ENCODE results near the gene HMCES. TPM values are rescaled to one million over a fixed set of nuclear protein-coding genes. Genes with fewer than 3 reads are reported as not detected.

The HMCES gene
- total and polyA plus RNA-seq, 2 of the 13 experiments (the other 11 are each of a cell fraction or from before 2014, with no cell fraction given) = 16.1 to 37.5 TPM

DNA sequence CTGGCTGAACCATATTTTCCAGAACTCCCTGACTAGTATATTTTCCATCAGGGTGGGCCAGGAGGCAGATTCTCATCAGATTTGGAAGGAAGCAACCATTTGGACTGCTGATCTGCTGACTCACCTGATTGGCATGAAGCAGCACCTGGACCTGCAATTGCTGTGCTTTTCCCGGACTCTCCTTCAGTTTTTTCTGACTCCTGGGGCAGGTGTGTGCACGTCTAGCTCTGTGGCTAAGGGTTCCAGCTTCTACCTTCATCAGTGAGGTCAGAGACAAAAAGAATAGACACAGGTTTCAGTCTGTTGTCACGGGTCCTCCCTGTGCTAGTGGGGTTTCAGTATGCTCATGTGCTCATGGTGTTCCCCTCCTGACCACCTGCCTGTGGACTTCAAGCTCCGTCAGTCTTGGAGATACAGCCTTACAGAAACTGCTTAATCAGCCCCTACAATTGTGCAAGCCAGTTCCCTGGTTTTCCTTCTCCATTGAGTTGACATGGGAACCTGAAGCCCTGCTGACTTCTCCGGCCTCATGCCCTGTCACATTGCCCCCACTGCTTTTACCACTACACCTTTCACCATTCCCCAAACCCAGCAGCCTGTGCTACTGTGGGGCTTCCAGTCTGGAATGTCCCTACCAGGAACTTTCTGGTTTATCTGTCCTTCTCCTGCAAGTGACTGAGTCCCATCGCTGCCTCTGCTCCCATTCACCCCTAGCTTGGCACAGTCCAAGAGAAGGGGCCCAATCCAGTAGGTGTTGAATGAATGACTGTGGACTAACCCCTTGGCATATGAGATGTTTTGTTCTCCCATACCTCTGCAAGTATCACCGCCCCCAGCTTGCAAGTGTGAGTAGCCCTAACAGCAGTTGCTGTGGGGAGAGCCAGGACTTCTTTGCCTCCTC, 31.7 kb downstream of the HMCES start (continued):
- TF ChIP-seq ZNF687 (CRISPR knock-in tag; IDR thresholded peaks at IDR 0.05) = no peak
- no peak for TF ChIP-seq MZF1 (CRISPR knock-in tag; IDR thresholded peaks at IDR 0.05; ENCODE audit: borderline replicate concordance)
- no peak for TF ChIP-seq ZNF773 (CRISPR knock-in tag; IDR thresholded peaks at IDR 0.05; ENCODE audit: borderline replicate concordance)
- TF ChIP-seq NFIC (IDR thresholded peaks at IDR 0.05; ENCODE audit: low read length) = no peak
- TF ChIP-seq HINFP (CRISPR knock-in tag; IDR thresholded peaks at IDR 0.05; ENCODE audit: low read depth) = no peak
- TF ChIP-seq ZNF879 (CRISPR knock-in tag; IDR thresholded peaks at IDR 0.05) = no peak
- TF ChIP-seq HMG20A (CRISPR knock-in tag; IDR thresholded peaks at IDR 0.05; ENCODE audit: borderline replicate concordance) = no peak
- TF ChIP-seq HCFC1 (IDR thresholded peaks at IDR 0.05; ENCODE audit: low read depth, low read length) = no peak
- no peak for TF ChIP-seq KLF13 (CRISPR knock-in tag; IDR thresholded peaks at IDR 0.05)
- TF ChIP-seq DPF2 (CRISPR knock-in tag; IDR thresholded peaks at IDR 0.05; ENCODE audit: borderline replicate concordance, low read depth) = no peak
- TF ChIP-seq, protein P1, sequence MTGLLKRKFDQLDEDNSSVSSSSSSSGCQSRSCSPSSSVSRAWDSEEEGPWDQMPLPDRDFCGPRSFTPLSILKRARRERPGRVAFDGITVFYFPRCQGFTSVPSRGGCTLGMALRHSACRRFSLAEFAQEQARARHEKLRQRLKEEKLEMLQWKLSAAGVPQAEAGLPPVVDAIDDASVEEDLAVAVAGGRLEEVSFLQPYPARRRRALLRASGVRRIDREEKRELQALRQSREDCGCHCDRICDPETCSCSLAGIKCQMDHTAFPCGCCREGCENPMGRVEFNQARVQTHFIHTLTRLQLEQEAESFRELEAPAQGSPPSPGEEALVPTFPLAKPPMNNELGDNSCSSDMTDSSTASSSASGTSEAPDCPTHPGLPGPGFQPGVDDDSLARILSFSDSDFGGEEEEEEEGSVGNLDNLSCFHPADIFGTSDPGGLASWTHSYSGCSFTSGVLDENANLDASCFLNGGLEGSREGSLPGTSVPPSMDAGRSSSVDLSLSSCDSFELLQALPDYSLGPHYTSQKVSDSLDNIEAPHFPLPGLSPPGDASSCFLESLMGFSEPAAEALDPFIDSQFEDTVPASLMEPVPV (CRISPR knock-in tag; IDR thresholded peaks at IDR 0.05) = no peak
- TF ChIP-seq, protein P2, sequence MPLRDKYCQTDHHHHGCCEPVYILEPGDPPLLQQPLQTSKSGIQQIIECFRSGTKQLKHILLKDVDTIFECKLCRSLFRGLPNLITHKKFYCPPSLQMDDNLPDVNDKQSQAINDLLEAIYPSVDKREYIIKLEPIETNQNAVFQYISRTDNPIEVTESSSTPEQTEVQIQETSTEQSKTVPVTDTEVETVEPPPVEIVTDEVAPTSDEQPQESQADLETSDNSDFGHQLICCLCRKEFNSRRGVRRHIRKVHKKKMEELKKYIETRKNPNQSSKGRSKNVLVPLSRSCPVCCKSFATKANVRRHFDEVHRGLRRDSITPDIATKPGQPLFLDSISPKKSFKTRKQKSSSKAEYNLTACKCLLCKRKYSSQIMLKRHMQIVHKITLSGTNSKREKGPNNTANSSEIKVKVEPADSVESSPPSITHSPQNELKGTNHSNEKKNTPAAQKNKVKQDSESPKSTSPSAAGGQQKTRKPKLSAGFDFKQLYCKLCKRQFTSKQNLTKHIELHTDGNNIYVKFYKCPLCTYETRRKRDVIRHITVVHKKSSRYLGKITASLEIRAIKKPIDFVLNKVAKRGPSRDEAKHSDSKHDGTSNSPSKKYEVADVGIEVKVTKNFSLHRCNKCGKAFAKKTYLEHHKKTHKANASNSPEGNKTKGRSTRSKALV (CRISPR knock-in tag; IDR thresholded peaks at IDR 0.05) = no peak
- peak; percentile 37 to 49; a peak in 3 of 4 replicates for TF ChIP-seq MAFK (conservative IDR thresholded peaks at IDR 0.05 in 1 of 2, IDR thresholded peaks at IDR 0.05 in 1 of 2; ENCODE audit: low read length in 2 of 2)
- TF ChIP-seq ZNF691 (CRISPR knock-in tag; IDR thresholded peaks at IDR 0.05; ENCODE audit: borderline replicate concordance, low read depth) = no peak
- no peak for TF ChIP-seq PHB2 (IDR thresholded peaks at IDR 0.05; ENCODE audit: partially characterized antibody)
- TF ChIP-seq ZNF383 (CRISPR knock-in tag; IDR thresholded peaks at IDR 0.05; ENCODE audit: borderline replicate concordance) = no peak
- TF ChIP-seq ZNF496 (CRISPR knock-in tag; IDR thresholded peaks at IDR 0.05; ENCODE audit: insufficient replicate concordance) = no peak
- no peak for TF ChIP-seq ZNF253 (CRISPR knock-in tag; IDR thresholded peaks at IDR 0.05; ENCODE audit: borderline replicate concordance)
